Islet of Langerhans (tissue), 1 donor: Measurements from ENCODE around the gene NETO1.
A peak's percentile ranks its signal among the peaks of the same experiment; 100 is the strongest.

ENCODE experiments used
- FAIRE-seq: peaks from one replicate; lab custom pipeline; 2011; peaks lifted over from hg19 to GRCh38; lab: Jason Lieb, UNC

NETO1 gene

DNA sequence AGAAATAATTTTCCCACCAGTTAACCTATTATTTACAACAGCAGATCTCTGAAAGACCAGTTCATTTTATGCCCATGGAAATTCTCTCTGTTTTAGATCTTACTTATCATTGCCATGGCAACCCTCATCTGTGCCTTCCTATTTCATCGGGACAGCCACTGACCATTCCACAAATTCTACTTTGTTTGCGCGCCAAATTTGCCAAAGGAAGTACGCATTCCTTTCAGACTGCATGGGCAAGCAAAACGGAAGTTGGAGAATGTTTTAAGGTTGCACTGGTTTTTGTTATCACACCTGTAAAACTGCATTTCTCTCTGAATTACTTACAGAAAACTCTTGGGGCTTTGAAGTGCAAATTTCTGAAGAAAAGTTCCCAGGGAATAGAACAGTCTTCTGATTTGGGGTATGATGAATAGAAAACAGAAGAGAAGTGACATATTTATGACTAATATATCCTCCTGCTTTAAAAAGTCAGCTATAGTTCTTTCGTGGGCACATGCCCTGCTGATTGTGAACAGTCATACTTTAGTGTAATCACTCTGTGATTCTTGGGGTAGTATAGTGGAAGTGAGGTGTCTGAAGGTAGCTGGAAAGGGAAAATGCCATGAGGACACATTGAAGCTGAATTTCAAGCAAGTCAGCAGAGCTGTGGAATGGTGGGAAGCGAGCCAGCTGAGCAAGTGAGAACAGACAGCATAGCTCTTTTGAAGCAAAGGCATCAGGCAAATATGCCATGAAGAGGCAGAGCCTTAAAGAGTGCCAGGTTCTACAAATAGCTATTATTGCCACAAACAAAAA is 20.9 kb downstream of the NETO1 start:
- no peak for FAIRE-seq

DNA sequence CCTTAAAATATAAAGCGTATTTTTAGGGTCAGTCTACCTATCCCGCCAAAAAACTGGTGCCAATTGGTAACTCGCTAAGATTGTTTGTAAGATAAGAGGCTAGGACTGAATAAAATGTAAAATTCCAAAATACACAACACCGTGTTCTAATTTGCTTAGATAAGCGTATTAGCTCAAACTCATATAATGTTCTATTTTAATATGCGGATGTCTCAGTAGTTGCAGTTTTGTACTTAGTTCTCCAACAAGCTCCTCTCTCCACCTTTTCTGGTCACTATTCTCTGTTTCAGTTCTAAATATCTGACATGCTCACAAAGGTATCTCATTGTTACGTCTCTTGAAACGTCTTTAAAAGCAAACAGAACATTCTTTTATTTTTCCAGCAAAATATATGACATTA is 24.0 kb downstream of the NETO1 start:
- FAIRE-seq: no peak

DNA sequence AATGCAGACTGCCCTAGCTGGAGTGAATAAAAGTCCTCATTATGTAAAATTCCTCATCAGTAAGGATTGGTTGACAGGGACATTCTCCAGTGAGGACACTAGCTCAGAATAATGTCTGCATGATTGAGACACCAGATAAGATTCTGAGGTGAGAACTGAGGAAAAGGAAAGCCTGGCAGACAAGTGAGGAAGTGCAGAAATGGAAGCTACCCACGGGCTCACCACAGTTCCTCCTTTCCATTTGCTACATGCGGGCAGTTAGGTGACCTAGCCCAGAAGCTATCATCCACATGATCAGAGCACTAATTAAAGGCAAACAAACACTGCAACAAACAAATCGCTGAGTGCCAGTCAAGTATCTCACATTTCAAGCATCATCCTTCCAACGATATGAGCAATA is 27.7 kb downstream of the NETO1 start:
- FAIRE-seq: no peak

DNA sequence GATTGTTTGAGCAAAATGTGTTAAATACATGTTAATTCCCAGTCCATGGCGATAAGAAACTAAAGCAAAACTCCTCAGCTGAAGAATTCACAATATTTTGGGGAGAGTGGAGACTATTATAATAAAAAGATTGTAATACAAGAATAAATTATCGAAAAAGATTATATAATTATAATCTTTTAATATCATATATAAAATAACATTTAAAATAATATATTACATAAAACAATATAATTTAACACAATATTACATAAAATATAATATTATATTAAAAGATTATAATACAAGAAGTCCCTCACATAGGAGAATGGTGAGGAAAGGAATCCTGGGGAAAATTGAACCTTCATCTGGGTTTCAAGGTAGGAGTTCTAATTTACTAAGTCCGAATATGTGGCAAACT is 33.1 kb downstream of the NETO1 start:
- no peak for FAIRE-seq

DNA sequence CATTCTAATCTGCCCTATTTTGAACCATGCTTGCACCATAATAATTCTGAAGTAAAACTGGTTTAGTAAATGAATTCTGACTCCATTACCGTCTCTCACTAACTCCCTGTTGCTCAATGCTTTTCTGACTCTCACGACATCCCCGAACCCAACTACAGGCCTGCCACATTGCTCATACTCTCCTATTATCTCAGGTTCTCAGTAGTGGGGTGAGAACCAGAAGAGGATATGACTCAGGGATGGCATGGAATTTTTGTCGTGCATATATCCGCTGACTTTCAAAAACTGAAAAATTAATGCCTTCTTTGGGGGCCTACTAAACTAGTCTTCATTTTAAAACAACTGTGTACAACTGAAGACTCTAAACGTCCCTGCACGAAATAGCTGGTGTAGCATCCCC is 34.3 kb downstream of the NETO1 start:
- FAIRE-seq: no peak

DNA sequence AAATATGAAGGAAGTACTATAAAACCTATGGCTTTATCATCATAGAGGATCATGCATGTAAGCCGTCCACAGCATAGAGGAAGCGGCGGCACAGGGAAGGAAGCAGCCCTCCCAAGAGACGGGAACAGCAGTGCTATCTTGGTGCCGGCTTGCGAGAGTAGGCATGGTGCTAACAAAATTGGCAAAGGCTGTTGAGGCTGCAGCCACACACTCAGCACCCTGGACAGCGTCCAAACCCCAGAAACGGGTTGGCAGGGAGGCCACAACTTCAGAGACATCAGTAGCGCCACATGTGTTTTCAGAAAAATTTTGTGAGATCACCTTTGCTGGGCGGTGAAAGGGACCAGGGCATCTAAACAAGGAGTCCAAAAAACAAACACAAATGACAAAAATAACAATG is 37.7 kb downstream of the NETO1 start:
- no peak for FAIRE-seq

DNA sequence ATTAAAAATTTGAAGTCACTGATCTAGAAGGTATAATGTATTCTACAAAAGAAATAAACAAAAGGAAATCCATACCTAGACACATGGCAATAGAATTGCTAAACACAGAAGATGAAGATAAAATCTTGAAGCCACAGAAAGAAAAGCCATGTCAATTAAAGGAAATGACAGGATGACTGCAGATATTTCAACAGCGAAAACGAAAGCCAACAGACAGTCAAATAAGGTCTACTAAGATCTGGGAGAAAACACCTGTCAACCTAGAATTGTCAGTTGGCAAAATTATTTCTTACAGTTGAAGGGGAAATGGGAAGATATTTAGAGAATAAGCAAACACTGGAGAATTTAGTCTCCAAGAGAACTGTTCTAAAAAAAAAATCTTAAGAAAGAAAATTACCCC is 39.2 kb downstream of the NETO1 start:
- no peak for FAIRE-seq

DNA sequence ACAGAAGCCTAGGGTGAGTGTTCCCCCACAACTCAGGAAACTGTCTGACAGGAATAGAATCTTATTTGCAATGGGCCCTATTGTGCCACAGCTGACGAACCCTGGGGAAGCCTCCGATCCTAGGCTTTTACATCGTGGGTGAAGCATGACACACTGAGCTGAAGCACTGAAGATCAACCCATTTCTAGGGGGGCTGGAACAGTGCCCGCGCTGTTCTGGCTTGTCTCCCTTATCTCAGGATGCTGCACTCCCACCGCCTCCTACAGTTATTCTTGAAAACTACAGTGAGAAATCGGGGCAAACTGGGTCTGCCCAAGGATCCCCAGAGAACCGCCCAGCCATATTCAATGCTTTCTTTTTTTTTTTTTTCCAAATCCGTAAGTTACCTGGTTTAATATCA is 41.1 kb downstream of the NETO1 start:
- FAIRE-seq: no peak

DNA sequence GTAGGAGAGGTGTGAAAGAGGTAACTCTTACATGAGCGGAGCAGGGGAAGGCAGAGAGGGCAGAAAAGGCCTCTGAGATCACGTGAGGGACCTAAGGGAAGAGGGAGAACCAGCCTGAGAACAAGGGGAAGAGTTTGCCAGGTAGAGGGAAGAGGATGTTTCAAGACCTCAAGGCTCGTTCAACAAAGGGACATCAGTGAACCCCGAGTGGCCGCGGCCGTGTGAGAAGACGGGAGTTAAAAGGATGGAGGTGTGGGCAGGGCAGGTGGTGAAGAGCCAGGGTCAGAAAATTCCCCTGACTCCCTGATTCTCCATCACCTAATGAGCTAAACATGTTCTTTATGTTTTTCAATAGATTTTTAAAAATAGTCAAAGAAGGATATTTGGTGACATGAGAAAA is 44.4 kb downstream of the NETO1 start:
- FAIRE-seq: no peak

DNA sequence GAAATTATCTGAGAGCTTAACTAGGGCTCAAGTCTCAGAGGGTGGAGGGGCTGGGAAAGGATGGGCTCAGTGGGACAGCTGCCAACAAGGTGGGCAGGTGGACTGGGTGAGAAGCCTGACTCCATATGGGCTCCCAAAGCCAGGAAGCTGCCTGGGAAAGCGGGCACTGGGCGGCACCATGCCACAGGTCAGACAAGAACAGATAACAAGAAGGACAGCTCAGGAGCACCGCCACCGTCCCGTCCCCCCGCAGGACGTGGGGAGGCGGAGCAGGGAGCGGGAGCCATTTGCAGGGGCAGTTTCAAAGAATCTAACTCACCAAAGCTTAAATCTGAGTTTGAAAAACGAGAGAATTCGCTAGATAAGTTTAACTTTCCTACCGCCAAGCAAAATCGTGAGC is 45.6 kb downstream of the NETO1 start:
- no peak for FAIRE-seq

DNA sequence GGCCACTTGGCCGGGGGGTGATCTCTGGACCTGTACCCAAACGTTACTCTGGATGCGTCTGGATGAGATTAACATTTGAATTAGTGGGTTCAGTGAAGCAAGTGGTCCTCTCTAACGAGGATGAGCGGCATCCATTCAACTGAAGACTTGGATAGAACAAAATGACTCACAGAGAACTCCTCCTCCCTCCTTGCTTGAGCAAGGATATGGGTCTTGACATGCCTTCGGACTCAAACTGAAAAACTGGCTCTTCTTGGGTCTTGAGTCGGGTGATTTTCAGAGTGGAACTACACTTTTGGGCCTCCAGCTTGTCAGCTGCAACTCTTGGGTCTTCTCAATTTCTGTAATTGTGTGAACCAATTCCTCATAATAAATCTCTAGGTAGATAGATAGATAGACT is 47.2 kb downstream of the NETO1 start:
- no peak for FAIRE-seq

DNA sequence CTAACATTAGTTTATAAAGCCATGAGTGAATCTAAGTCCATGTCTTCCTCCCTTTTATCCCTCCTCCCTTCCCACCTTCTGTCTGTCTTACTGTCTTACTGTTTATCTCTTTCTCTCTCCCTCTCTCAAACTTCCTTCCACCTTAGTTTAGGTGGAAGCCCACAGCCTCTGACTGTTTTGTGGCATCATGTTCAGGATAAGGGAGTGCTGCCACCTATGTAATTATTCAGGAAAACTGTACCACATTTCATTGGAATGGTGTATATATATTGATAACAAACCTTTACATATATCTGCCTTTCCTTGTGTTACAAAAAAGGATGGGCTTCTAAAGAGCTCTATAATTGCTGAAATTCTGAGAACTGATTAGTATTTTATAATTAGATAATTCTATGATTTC is 48.7 kb downstream of the NETO1 start:
- no peak for FAIRE-seq

DNA sequence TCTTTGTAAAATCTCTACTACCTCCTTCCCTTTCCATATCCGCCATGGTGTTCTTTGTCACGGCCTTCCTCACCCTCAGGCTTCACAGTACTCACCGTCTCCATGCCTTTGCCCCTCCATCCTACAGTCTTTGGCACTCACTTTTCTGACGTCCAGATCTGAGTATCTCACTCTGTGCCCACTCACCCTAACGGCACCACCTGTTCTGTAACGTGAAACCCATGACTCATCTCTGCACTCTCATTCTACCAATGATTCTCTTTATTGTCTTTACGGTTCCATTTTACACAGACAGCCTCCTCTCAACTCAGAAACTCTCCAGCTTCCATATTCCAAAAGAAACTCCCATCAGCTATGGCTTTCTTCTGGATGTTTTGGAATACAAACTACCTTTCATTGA is 56.7 kb downstream of the NETO1 start:
- no peak for FAIRE-seq

DNA sequence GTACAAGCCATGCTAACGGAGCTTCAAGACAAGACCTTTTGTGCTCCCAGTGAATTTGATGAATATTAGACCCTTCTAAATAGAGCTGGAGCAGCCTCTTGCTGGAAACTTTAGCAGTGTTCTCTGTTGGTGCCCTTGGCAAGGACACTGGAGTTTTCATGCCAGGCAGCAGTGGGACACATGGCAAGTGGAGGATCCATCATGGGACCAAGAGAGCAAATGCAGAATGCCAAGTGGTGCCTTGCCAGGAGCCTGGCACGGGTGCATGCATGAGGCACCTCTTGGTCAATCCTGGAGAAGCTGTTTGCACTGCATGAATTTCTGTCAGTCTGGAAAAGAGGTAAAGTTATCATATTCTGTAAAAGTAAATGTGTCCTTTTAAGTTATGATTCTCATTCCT is 59.1 kb downstream of the NETO1 start:
- no peak for FAIRE-seq

DNA sequence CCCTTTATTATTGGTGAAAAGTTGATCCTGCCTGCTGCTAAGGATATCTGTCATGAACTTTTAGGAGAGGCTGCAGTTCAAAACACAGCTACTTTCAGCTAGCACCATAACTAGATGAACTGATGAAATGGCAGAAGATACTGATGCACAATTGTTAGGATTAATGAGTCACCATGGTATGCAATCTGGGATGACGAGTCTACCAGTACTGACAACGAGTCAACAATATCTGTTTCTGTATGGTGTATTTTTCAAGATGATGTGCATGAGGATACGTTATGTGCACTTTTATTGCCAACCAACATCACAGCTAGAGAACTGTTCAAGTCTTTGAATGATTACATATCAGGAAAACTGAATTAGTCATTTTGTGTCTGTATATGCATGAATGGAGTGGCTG is 68.7 kb downstream of the NETO1 start:
- FAIRE-seq: no peak

DNA sequence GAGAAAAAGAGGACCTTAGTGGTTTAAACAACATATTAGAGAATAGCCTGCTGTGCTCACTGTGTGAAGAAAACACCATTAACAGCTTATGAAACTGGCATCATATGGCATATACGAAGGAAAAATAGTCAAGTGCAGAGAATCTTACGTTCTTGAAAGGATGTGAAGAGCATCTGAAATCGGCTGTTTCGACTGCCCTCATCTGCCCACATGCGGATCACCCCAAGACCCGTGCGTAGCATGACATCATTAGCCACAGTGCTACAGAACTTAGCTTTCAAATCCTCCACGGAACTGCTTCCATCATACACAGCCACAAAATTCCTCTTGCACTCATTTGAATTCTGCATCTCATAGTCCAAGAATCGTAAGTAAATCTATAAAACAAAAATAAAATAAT is 84.3 kb downstream of the NETO1 start:
- FAIRE-seq: no peak

DNA sequence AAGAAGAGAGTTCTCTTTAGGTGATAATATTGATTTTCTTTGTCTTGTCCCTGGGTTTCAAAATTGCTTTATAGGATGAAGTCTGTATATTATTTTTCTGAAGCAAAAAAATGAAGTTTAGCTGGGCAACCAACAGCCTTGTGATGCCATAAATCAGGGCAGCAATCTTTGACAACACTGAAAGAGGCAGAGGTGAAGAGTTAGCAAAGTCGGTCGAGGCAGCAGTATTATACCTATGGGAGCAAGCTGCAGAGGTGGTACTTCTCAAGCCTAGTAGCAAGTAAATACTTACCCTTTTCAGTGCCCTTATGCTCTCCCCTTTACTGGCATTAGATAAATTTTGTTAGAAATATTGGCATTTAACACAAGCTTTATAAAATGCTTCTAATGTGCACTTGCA is 92.9 kb downstream of the NETO1 start:
- FAIRE-seq: no peak

DNA sequence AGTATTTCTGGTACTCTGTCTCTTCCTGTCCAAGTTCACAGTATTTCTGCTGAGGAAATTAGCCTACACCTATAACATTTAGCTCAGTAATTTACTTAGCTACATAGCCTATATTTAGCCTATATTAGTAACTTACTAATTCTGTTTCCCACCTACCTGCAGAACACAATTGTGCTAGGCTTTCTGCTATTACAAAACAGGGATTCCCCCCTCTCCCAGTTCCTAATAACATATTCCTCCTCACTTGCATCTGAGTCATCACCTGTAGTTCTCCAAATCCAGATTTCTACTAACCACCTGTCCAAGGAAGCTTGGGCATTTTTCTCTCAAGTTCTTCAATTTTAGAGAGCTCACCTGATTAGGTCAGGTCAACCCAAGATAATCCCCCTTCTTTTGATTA is 94.9 kb downstream of the NETO1 start:
- FAIRE-seq: no peak

DNA sequence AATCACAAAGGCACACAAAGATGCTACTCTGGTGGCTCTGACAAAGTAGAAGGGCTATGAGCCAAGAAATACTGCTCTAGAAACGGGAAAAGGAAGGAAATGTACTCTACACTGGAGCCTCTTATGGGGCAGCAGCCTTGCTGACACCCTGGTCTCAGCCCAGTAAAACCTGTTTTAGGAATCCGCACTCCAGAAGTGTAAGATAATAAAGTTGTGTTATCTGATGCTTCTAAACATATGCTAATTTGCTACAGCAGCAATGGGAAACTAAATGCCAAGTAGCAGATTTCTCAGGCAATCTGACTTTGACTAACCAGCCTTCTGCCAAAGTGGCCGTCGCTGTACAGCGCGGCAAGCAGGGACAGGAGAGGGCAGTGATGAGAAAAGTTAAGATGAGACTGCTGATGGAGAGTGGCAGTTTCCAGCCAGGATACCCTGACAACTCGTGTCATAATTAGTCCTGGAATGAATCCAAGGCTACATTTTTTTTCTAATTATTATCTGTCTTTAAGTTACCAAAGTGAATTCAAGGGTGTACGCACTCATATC is 99.0 kb downstream of the NETO1 start:
- no peak for FAIRE-seq

DNA sequence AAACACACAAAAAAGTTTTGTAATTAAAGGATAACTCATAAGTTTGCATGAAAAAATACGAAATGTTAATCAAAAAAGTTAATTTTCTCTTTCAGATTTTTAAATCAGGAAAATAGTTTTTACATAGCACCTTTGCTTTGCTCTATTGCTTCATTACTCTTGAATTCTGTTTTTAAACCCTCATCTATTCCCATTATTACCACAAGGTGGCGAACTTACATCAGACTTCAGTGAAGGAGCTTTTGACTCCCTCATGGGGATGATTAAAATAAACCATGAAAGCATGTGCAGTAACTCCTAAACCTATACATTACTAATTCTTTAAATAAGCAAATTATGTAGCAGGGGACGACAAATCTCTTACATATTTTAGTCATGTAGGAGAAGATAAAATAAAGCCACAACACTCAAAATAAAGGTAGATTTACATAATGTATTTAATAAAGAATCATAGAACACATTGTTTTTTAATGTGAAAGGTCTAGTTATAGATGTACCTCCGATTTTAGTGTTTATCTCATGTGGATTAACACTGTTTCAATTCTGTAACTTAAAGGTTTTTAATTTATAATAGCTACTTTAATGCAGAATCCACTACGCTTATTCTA is 105.2 kb downstream of the NETO1 start:
- peak; percentile 97 for FAIRE-seq

DNA sequence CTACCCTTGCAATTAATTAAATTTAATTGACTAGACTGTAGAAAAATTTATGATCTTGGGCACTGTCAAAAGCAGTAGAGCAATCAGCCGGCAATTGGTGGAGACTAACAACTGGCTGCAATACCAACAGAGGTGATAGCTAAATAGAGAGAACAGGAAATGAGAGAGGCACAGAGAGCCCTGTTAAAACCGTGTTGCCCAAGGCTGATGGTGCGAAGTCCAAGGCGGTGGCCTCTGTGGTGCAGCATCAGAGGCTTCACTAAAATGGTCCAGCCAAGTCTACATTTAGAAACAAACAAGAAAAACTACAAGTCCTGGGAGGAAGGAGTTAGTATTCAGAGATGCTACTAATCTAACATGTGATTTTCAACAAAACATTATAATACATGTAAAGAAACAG is 115.6 kb downstream of the NETO1 start:
- no peak for FAIRE-seq

DNA sequence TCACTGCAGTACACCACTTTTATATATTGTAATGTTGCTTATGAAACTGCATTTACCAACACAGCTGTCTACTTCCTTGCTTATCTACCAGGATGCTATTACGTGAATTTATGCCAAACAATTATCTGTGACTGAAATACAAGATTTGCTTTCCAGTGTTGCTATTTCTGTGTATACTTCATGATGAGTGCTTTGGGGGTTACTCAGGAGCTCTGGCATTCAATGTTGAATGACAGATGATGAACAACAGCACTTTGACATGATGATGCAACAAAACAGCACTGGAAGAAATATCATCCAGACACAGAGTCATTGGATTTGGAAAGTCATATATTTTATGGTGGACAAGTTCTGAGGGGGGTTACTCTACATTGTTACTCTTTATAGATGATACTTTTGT is 125.8 kb downstream of the NETO1 start:
- FAIRE-seq: no peak

DNA sequence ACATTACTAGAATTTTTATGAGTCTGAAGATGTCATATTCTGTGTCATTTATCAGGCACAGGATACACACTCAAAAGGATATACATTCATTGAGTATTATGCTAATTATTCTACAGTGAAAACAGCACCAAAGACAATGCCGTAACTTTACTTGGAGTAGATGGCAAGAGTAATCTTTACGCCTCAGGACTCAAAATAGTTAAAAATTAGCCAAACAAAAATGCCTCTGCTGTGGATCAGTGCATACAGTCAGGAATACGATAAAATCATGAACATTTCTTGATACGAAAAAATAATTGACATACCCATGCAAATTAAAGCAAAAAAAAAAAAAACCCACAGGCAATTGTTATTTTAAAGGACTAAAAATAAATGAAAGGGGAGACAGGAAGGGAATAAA is 129.7 kb downstream of the NETO1 start:
- no peak for FAIRE-seq

DNA sequence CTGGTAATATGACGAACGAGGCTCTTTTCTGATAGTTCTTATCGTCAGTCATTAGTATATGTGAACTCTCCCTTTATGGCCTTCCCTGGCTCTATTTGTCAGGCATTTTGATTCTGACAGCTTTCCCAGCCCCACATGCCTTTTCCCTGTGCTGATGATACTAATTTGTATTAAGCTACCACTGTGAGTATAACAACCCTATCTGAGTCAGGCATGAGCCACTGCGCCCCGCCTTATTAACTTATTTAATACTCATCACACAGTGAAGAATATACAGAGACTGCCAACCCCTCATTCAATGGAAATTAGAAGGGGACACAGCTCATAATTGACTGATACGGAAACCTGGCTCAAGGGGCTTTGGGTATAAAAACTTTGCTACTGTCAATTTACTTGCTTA is 140.0 kb downstream of the NETO1 start:
- FAIRE-seq: no peak
